Activated T-cell treated with anti-CD3 and anti-CD28 coated beads for 48 hours (primary cell): Measurements from ENCODE around the gene AFF3.

Source experiments
- DNase-seq: peaks from one replicate; pipeline ENCODE4 v3.0.0-alpha.2; 2020; ENCODE audit warnings: low read depth

The AFF3 gene

GRCh38 chr2:100043081-100043890, 99.1 kb downstream of the AFF3 start:
- DNase-seq: no peak

GRCh38 chr2:100042562-100042961, 99.8 kb downstream of the AFF3 start:
- no peak for DNase-seq

GRCh38 chr2:100041946-100042345, 100.4 kb downstream of the AFF3 start:
- no peak for DNase-seq

- no peak for DNase-seq
Observed at GRCh38 chr2:100041385-100041784, 101.0 kb downstream of the AFF3 start.

- no peak for DNase-seq
Observed at GRCh38 chr2:100040906-100041305, 101.5 kb downstream of the AFF3 start.

GRCh38 chr2:100039291-100039980, 103.0 kb downstream of the AFF3 start:
- DNase-seq: no peak

GRCh38 chr2:100038011-100038410, 104.4 kb downstream of the AFF3 start:
- no peak for DNase-seq

- DNase-seq: no peak
Observed at GRCh38 chr2:100036793-100037192, 105.6 kb downstream of the AFF3 start.

GRCh38 chr2:100036026-100036425, 106.4 kb downstream of the AFF3 start:
- DNase-seq: no peak

GRCh38 chr2:100034431-100034830, 108.0 kb downstream of the AFF3 start:
- DNase-seq: no peak

- no peak for DNase-seq
Observed at GRCh38 chr2:100033976-100034375, 108.4 kb downstream of the AFF3 start.

GRCh38 chr2:100031604-100032003, 110.8 kb downstream of the AFF3 start:
- DNase-seq: no peak

- no peak for DNase-seq
Observed at GRCh38 chr2:100029460-100029859, 112.9 kb downstream of the AFF3 start.

GRCh38 chr2:100021791-100022340, 120.5 kb downstream of the AFF3 start:
- no peak for DNase-seq

GRCh38 chr2:100019499-100019898, 122.9 kb downstream of the AFF3 start:
- no peak for DNase-seq

GRCh38 chr2:100018341-100019193, 123.8 kb downstream of the AFF3 start:
- DNase-seq: no peak

GRCh38 chr2:100017633-100018032, 124.8 kb downstream of the AFF3 start:
- no peak for DNase-seq

- DNase-seq: no peak
Observed at GRCh38 chr2:100016756-100017155, 125.6 kb downstream of the AFF3 start.

GRCh38 chr2:100015849-100016248, 126.5 kb downstream of the AFF3 start:
- DNase-seq: no peak

- DNase-seq: no peak
Observed at GRCh38 chr2:100013892-100014677, 128.3 kb downstream of the AFF3 start.

- DNase-seq: no peak
Observed at GRCh38 chr2:100012561-100012960, 129.8 kb downstream of the AFF3 start.
